CD4-positive, alpha-beta T cell treated with Interleukin-6 at 100 ng/mL for 8 hours (primary cell): ENCODE measurements around the gene FLOT2.
"Not testable (repeated sequence)": the region's sequence is repeated elsewhere in the genome, so short reads cannot be mapped to it uniquely, and the experiment has no call there.

Experiments used
- DNase-seq: peaks from one replicate; pipeline ENCODE4 v3.0.0-alpha.2; 2020; ENCODE audit warnings: mixed read lengths, low spot score

Gene FLOT2, protein sequence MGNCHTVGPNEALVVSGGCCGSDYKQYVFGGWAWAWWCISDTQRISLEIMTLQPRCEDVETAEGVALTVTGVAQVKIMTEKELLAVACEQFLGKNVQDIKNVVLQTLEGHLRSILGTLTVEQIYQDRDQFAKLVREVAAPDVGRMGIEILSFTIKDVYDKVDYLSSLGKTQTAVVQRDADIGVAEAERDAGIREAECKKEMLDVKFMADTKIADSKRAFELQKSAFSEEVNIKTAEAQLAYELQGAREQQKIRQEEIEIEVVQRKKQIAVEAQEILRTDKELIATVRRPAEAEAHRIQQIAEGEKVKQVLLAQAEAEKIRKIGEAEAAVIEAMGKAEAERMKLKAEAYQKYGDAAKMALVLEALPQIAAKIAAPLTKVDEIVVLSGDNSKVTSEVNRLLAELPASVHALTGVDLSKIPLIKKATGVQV

DNA sequence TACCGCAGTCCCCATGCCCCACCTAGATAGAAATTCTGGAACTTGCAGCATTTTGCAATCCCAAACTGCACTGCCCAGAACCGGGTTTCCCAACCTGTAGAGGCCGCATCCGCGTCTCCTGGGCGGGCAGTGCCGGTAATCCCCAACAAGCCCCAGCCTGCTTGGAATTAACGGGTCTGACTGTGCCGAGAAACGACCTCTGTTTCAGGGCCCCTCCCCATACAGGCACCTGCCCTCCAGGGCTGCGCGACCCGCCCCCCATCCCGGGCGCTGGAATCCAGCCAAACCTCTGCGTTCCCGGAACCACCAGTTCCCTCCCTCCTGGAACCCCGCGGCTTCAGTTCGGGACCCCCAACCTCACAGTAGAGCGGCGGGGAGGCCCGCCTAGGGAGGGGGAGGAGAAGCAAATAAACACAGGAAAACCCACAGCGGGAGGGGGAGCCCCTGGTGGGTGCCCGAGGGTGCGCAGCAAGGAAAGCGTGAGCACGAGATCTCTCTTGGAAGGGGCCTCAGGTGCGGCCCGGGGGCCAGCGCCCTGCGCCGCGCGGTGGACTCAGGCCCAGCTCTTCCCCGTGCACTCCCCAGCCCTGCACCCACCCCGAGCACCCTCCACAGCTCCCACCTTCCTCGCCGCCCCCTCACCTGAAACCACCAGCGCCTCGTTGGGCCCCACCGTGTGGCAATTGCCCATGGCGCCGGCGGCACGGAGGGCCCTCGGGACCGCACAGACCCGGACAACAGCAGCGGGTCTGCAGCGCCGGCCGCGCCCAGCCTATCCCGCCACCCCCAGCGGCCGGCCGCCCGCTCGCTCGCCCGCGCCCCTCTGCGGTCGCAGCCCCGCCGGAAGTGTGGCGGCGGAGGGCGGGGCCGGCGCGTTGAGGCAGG is at the start of gene FLOT2:
FLOT2 (minus strand) TSS at position 850 of the 885 bp plus-strand sequence; CDS start at position 691, 159 bp downstream.
- DNase-seq = peak; percentile 71

DNA sequence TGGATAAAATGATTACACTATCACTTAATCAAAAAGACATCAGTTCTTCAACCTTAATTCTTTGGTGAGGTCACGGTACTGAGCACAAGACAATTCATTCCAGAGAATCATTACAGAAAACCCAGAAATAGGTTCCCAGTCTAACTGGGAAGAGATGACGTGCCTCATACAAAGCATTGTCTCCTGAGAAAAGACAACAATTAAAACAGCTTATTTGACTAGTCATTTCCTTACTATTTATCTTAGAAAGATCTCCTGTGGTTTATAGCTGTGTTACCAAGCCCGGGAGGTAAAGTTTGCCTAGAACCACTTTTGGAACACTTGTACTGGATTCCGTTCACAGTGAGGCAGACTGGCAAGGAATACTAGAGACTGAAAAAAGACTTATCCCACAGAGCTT is 48.7 kb upstream of the FLOT2 start:
- DNase-seq = no peak

DNA sequence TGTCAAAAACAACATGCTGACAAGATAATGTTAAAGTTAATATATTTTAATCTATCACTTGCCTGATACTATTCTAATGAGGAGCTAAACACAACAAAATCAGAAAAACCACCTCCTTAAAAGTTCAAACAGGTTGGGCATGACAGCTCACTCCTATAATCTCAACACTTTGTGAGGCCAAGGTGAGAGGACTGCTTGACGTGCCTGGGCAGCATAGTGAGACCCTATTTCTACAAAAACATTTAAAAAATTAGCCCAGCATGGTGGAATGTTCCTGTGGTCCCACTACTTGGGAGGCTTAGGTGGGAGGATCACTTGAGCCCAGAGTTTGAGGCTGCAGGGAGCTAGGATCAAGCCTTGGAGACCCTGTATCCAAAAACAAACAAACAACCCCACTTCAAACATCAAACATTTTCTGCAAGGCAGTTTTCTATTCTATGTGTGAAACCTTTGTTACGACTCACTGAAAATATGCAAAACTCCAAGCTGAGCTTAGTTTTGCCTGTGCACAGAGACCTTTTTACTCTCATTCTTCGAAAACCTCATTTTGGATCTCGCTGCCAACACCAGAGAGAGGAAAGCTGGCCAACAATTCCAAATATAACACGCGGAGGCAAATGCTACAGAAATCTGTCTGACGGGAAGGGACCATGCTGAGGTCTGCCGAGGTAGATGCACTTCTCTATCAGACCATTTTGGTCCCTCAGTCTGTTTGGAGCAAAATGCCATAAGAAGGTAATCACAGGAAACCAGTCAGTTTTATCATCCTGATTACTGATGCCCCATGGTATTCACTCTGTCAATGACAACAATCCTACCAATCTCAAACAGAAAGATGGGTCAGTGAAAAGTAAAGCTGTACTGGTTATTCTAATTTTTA is 47.6 kb upstream of the FLOT2 start:
- no peak for DNase-seq

DNA sequence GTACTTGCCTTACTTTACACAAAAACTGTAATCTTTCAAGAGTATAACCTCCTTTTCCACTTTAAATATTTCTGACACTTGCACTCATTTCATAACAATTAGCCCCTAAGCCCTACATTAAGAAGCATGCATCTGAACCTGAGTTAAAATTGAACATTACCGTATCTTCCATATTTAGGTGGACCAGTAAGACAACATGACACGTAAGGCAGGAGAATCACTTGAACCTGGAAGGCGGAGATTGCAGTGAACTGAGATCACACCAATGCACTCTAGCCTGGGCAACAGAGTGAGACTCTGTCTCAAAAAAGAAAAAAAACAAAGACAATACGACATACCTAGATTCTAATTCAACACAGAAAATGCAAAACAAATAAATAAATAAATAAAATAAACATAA is 46.8 kb upstream of the FLOT2 start:
- DNase-seq = no peak

DNA sequence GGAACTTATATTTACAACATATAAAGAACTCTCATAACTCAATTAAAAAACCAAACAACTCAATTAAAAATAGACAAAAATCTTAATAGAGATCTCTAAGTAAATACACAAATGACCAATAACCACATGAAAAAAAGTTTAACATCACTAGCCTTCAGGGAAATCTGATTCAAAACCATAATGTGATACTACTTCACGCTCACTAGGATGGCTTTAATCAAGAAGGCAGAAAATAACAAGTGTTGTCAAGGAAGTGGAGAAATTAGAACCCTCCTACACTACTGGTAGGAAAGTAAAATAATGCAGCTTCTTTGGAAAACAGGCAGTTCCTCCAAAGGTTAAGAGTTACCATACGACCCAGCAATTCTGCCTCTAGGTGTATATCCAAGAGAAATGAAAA is 45.4 kb upstream of the FLOT2 start:
- DNase-seq = no peak

DNA sequence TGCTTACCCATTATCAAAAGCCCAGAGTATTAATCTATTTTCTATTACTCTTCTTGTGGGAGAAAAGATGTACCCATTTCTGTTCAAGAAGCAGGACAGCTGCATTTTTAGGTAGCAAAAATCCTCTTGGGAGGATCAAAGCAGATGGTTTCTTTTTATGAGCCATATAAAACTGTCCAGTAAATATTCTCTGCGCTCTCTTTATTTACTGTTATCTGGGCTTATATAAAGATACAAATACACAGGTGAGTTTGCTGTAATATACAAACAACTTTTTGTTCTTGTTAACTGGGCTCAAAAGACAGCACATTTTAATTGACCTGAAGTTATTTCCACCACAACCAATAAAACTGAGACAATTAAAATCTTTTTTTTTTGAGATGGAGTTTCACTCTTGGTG is 43.7 kb upstream of the FLOT2 start:
- no peak for DNase-seq

DNA sequence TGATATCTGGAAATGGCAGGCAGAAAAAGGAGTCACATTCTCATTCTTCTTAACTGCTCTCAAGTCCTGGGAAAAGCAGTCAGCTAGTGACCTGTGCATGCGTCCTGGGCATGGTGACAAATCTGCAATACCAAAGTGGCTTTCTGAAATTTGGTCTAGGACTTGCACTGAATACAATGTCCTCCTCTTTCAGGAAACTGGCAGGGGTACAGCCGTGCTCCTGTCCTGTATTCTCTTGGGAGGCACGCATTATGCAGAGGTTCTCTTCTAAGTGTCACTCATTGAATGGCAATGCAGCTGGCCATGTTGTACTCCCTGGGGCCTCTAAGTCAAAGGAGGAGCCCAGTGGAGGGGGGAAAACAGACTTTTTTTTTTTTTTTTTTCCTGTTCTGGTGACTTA is 43.1 kb upstream of the FLOT2 start:
- no peak for DNase-seq

DNA sequence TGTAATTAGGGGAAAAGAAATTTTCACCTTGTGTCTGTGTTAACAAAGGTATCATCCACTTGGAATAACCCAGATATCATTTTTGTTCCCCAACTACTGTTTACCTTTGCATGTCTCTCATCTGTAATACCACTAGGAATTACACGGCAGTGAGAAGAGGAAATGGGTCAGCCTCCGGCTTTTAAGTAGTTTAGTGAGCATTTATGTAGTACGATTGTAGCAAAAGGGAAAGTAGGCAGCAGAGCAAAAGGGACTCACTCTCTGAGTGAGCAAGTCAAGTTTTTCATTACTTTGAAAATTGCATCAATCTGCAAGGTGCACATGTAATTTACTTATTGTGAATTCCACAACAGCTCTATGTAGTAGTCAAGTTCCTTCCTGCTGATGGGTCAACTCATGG is 42.6 kb upstream of the FLOT2 start:
- DNase-seq = no peak

DNA sequence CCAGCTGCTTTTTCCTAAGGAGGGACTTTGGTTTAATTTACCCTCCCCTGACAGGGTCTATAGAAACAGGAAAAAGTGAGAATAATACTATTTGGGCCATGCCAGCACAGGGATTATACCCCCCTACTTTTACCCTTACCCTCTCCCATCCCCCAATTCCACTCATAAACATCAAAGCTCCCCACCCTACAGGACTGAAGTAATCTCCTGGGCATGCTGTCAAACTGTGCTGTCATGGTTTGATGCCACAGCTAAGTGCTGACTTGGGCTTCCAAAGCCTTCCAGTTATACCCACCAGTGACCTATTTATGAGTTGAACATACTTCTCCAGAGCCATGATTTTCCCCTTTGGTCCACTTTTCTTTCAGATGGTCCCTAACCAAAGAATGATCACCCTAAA is 41.0 kb upstream of the FLOT2 start:
- no peak for DNase-seq

DNA sequence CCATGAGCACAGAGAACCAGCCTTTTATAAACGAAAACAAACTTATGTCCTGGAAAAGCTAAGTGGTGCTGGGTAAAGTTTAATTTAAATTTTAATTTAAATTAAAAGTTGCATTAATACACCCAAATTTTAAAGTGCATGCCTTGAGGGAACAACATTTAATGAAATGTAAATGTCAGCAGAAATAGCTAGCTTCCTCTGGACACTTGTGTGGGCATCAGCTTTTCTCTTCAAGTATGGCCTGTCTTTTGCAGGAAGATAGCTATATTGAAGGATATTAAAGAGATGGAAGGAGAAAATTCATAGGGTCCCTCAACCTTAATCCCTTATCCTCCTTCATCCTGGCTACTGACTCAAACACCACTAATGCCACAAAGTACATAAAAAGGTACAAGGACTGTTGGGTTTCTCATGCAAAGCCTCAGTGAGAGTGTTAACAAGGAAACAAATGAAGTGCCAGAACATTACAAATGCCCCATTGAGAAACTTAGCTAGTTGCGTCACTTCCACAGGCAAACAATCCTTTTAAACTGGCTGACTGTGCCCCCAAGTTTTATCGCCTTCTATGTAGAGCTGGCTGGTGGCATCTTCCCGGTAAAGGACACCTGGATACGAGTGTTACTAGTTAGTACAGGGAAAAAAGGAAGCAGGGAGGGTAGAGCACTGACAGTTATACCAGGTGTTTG is 39.7 kb upstream of the FLOT2 start:
- no peak for DNase-seq

DNA sequence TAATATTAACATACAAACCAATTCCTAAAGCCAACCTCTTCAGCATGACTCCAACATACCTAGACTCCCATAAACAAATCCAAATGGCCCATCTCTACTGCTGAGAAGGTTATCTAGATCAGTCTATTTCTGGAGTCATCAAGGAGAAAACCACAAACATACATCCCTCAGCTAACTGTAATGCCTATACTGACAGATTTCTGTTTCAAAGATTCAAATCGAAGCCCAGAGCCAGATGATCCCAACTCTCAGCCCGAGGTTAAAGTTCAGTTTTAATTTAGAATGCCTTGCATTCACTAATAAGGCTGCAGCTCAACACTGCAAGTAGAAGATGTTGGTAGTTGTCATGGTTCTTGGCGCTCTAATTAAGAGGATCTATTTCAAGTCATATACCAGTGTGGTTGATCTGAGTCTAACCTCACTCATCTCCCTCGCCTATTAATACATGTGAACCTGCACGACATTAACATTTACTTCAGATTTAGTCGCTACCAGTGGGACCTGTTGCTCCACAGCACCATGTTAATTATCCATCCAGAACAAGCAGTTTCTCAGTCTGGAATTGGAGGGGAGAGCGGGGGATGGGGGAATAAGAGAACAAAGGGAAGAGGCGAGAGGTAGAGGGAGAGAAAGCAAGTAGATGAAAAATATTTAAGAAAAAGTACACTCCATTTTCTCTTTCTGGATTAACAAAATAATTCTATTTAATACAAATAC is 38.4 kb upstream of the FLOT2 start:
- no peak for DNase-seq

DNA sequence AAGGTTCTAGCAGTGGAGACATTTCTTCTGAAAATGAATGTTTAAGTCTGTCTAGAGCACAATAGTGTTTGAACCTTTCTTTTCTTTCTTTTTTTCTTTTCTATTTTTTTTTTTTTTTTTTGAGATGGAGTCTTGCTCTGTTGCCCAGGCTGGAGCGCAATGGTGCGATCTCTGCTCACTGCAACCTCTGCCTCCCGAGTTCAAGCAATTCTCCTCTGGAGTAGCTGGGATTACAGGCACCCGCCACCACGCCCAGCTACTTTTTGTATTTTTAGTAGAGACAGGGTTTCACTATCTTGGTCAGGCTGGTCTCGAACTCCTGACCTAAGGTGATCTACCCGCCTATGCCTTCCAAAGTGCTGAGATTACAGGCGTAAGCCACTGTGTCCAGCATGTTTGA is 37.0 kb upstream of the FLOT2 start:
- not testable (repeated sequence) for DNase-seq

DNA sequence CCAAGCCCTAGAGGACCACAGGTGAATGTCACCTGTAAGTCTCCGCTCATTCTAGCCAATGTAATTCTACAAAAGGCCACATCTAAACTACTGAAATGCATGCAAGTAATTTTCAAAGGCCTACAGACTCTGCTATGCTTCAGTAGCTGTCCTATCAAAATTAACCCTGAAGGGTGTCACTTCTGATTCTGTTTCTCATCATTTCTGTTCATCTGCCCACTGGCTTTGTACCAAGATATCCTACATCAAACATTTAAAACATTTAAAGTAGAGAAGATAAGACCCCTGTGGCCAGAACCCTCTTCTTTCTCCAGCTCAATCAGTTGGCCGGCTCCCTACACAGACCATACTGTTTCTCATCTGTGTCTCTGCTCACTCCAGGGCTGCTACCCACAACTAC is 32.3 kb upstream of the FLOT2 start:
- no peak for DNase-seq

DNA sequence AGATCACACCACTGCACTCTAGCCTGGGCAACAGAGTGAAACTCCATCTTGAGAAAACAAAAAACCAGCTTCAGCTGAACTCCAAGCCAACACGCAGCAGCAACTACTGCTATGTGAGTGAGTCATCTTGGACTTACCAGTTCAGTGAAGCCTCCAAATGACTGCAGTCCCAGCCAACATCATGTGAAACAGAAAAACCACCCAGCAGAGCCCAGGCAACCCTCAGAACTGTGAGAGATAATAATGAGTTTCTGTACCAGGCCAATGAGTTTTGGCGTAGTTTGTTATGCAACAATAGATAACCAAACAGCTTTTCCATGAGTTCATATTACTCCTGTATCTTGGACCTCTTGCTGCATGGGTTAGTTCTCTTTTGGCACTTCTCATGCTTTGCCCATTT is 30.5 kb upstream of the FLOT2 start:
- peak; percentile 20 for DNase-seq

DNA sequence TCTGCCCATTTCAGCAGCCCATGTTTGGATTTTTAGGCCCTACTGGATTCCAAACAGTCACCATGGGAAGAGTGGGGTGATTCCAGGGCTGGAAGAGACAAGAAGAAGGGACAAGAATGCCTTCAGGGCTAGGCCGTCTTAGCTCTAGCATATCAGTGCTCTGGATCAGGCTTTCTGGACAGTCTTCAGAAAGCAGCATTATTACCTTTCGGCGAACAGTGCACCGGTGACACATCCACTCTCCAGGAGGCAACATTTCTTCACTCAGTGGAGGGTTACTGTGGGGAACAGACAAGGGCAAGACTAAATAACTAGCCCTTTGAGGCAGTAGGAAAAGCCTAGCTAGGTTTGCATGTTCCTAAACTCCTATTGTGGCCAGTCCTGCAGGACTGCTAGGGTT is 29.3 kb upstream of the FLOT2 start:
- DNase-seq = no peak

DNA sequence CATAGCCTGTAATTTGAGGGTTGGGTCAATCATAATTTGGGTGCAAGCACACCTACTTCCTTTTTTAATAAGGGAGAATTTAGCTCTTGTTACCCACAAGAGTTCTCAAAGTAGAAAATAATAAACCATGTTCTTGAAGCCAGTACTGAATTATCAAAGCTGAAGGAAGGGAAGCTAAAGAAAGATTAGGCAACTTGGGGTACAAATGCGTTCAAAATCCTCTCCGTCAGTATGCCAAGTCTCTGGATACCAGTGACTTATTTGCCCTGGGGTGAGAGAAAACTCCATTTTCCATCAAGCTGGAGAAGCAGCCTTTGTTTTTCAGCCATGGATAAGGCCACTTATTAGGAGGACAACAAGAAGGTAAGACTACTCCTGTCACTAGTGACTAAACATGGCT is 28.8 kb upstream of the FLOT2 start:
- DNase-seq = no peak

DNA sequence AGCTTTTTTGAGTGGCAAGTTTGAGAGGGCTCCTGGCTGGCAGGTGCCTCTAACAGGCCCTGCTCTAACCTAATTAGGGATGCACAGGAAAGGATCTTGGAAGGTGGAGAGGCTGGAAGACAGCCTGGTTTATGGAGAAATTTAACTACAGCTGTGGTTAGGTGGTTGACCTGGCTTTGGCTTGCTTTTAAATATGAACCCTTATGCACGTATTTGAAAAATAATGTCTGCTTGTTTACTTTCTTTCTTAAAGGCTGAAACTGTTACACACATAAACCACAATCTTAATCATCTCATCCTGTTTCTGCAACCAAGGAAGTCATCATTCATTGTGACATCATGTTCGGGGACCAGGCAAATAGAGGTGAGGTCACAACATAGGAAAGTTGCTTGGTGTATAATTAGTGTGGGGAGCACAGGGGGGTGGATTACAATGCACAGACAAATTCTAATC is 28.4 kb upstream of the FLOT2 start:
- peak; percentile 79 for DNase-seq

DNA sequence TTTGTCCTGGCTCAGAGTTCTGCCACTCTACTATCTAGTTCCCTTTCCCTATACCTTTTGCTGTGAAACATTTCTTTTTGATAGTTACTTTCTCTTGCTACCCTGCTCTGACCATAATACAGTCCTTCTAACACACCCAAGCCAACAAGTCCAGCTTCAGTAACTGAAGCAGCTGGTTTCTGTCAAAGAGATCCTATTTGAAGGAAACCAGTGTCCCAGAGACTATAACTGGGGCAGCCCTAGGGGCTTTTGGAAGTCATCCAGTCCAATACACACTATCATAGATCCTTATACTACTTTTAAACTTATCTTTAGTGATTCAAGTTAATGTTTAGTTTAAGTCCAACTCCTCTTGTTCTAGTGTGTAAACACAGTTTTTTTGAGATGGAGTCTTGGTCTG is 22.7 kb upstream of the FLOT2 start:
- no peak for DNase-seq

DNA sequence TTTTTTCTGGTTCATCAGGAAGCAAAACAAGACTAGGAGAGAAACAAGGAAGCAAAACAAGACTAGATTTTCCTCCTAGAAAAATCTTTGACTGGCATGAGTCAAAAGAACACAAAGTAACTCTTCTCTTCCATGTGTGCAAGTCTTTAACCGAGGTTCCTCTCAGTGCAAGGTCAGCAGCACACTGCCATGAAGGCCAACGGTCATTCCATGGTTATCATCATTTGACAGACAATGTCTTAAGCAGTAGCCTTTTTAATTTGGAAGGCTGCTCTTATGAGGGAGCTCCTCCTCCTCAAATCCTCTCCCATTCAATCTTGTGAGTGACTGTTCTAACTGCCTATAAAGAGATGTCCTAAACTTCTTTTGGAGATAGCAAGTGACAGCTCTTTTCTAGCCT is 20.8 kb upstream of the FLOT2 start:
- DNase-seq = no peak

DNA sequence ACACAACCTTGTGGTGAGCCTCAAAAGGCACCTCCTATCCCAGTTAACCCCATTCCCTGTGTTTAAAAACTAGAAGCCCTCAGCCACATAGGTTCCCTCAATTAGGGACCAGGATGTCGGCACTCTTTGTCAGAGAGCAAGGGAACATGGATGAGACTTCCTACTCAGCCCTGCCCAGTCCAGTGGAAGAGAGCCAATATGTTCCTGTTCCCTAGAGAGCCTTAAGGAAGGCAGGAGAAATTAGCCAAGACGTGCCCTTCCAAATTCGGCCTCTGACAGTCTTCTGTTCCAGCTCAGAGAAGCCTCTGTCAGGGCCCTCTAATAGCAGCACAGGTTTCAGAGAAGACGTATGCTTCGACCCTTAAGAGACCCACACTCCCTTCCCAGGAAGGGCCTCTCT is 19.9 kb upstream of the FLOT2 start:
- no peak for DNase-seq

DNA sequence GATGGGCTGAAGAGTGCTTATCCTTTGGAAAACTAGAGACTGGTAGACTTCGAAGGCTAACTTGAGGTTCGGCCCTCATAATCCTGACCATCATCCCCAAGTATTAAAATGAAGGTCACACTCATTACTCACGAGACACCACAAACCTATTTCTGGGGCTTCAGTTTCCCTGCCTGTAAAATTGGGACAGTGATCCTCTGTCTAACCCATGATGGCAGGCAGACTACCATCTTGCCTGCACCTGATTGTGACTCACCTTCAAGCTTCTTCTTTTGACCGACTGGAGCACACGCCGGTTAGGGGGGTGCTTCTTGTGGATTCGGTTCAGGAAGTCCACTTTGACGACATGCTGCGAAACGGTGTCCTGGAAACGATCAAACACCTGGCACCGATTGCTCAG is 19.5 kb upstream of the FLOT2 start:
- no peak for DNase-seq
